Choroid plexus epithelial cell (primary cell): ENCODE results near the gene FANCL.

ENCODE experiments used
- DNase-seq: peaks from one replicate; pipeline ENCODE4 v3.0.0-alpha.2; 2010; ENCODE audit warnings: low read depth
- H3K4me3 ChIP-seq: 2 replicates; pipeline ENCODE4 v1.5.1; 2011; ENCODE audit warnings: low read depth, mild to moderate bottlenecking, control low read depth, low read length, moderate library complexity
- CTCF ChIP-seq: conservative IDR thresholded peaks from 2 replicates; pipeline ENCODE4 v1.5.1; 2011; ENCODE audit warnings: low read depth, mild to moderate bottlenecking, control low read depth, inconsistent platforms, low read length, moderate library complexity

Gene FANCL

GRCh38 chr2:58138396-58139030 is 102.6 kb downstream of the FANCL start:
- TF ChIP-seq CTCF: no peak
- no peak overlapping the region for H3K4me3 ChIP-seq
- DNase-seq: no peak

DNA sequence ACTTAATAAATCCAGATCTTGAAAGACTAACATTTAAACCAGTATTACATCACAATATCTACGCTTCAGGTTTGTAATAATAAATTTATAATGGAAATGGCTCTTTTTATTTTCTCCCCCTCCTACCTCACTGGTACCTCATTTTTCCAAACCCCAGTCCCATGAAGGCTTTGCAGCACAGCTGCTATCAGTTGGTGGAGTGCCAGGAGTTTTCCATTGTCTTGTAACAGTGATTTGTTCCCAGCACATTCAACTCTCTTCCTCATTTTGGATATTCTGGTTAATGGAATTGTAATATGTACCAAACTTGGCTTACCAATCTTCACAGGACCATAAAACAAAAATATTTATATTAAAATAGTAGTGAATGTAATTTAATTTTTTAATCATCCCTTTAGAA is 103.3 kb downstream of the FANCL start:
- DNase-seq: no peak
- TF ChIP-seq CTCF: no peak
- no peak overlapping the region for H3K4me3 ChIP-seq

DNA sequence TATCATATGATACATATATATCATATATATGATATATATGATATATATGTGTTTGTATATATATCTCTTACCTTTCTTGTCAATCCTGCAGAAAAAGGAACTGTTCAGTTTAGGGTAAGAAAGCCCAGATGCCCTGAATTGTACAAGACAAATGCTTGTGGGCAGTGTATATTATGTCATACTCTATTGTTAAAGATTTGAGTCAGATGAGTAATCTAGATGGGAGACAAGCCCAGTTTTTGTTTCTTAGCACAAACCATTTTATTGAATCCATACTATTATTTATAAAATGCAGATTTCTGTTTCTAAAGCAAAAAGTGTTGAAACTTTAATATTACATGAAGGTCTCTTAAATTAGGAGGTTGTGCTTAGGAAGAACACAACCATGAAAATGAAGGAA is 103.9 kb downstream of the FANCL start:
- H3K4me3 ChIP-seq: no peak overlapping the region
- no peak for TF ChIP-seq CTCF
- peak; percentile 64 for DNase-seq

- TF ChIP-seq CTCF: no peak
- H3K4me3 ChIP-seq: no peak overlapping the region
- peak; percentile 18 for DNase-seq
Measured at GRCh38 chr2:58135861-58136260, 105.3 kb downstream of the FANCL start.

- peak; percentile 32 for DNase-seq
Measured at GRCh38 chr2:58133395-58133794, 107.7 kb downstream of the FANCL start.

GRCh38 chr2:58131191-58132011 is 109.7 kb downstream of the FANCL start:
- peak; percentile 41 for TF ChIP-seq CTCF
- DNase-seq: peak; percentile 91
- H3K4me3 ChIP-seq: no peak overlapping the region

More at GRCh38 chr2:58133395-58133794, 107.7 kb downstream of the FANCL start:
- no peak overlapping the region for H3K4me3 ChIP-seq
- no peak for TF ChIP-seq CTCF
